SK-N-MC (cell line): ENCODE data around the gene COPS9.

ENCODE experiments used
- DNase-seq: peaks from one replicate; pipeline ENCODE4 v3.0.0-alpha.2; 2011; ENCODE audit warnings: low read depth, low spot score
- H3K27ac ChIP-seq: fragments of 200-600 bp; sonication (generic); 2 replicates; pipeline ENCODE4 v1.5.1; 2016; ENCODE audit warnings: mixed run types
- H3K36me3 ChIP-seq: fragments of 200-600 bp; sonication (generic); 2 replicates; pipeline ENCODE4 v1.6.1; 2017; ENCODE audit warnings: antibody characterized with exemption, low read length, mixed read lengths; ENCODE audit not compliant: insufficient read depth
- H3K4me3 ChIP-seq: fragments of 200-600 bp; sonication (generic); 2 replicates; pipeline ENCODE4 v1.5.1; 2016
- H3K9ac ChIP-seq: fragments of 200-600 bp; sonication (generic); 2 replicates; pipeline ENCODE4 v1.8.0; 2017; ENCODE audit warnings: mixed run types, mixed read lengths; ENCODE audit not compliant: insufficient read length
- H3K9me3 ChIP-seq: fragments of 200-600 bp; sonication (generic); 2 replicates; pipeline ENCODE4 v1.6.1; 2017; ENCODE audit warnings: low read depth, mild to moderate bottlenecking, antibody characterized with exemption, low read length, moderate library complexity, mixed read lengths
- EZH2 ChIP-seq: fragments of 200-600 bp; sonication (generic); IDR thresholded peaks from one replicate; pipeline ENCODE4 v1.6.1; 2017; ENCODE audit warnings: antibody characterized with exemption
- FOXP2 ChIP-seq: optimal IDR thresholded peaks from 2 replicates; pipeline ENCODE3; 2011; ENCODE audit warnings: mild to moderate bottlenecking, moderate library complexity; ENCODE audit not compliant: insufficient read depth; ENCODE audit errors: extremely low read length, control extremely low read depth
- POLR2AphosphoS5 ChIP-seq: IDR thresholded peaks from 2 replicates; pipeline ENCODE4 v1.6.1; 2012; ENCODE audit warnings: mild to moderate bottlenecking, low read depth, low read length, borderline replicate concordance

The COPS9 gene

GRCh38 chr2:240178564-240178963, 42.5 kb upstream of the COPS9 start:
- no peak for DNase-seq
- TF ChIP-seq EZH2 = no peak
- no peak for TF ChIP-seq FOXP2
- TF ChIP-seq POLR2AphosphoS5 = no peak
- Histone ChIP-seq H3K9ac (no peak overlapping the region), H3K36me3 (no peaks in the 10 kb centered on the region), H3K27ac (no peak overlapping the region), H3K9me3 (no peaks in the 10 kb centered on the region), H3K4me3 (no peak overlapping the region)

- DNase-seq = no peak
- no peaks in the 10 kb centered on the region for H3K9me3 ChIP-seq
- H3K27ac ChIP-seq = no peak overlapping the region
- no peak overlapping the region for H3K9ac ChIP-seq
- no peak overlapping the region for H3K4me3 ChIP-seq
- no peaks in the 10 kb centered on the region for H3K36me3 ChIP-seq
- TF ChIP-seq FOXP2 (no peak), EZH2 (no peak)
Measured at GRCh38 chr2:240174496-240174895, 38.4 kb upstream of the COPS9 start.

GRCh38 chr2:240172071-240172895, 36.2 kb upstream of the COPS9 start:
- no peak for TF ChIP-seq POLR2AphosphoS5
- no peak for TF ChIP-seq FOXP2
- TF ChIP-seq EZH2 = no peak
- no peak for DNase-seq
- no peak overlapping the region for H3K27ac ChIP-seq
- no peaks in the 10 kb centered on the region for H3K9me3 ChIP-seq
- H3K9ac ChIP-seq = no peak overlapping the region
- H3K36me3 ChIP-seq = no peaks in the 10 kb centered on the region
- H3K4me3 ChIP-seq = no peak overlapping the region

GRCh38 chr2:240170883-240171282, 34.8 kb upstream of the COPS9 start:
- no peaks in the 10 kb centered on the region for H3K9me3 ChIP-seq
- H3K9ac ChIP-seq = no peak overlapping the region
- H3K36me3 ChIP-seq = no peaks in the 10 kb centered on the region
- H3K4me3 ChIP-seq = no peak overlapping the region
- no peak for DNase-seq
- no peak overlapping the region for H3K27ac ChIP-seq
- no peak for TF ChIP-seq POLR2AphosphoS5
- no peak for TF ChIP-seq EZH2
- TF ChIP-seq FOXP2 = no peak

GRCh38 chr2:240170354-240170735, 34.2 kb upstream of the COPS9 start:
- H3K9ac ChIP-seq = no peak overlapping the region

GRCh38 chr2:240169486-240170353, 33.6 kb upstream of the COPS9 start:
- Histone ChIP-seq H3K36me3 (no peaks in the 10 kb centered on the region), H3K9ac (no peak overlapping the region), H3K9me3 (no peaks in the 10 kb centered on the region), H3K27ac (no peak overlapping the region), H3K4me3 (no peak overlapping the region)
- TF ChIP-seq FOXP2 (no peak), POLR2AphosphoS5 (no peak), EZH2 (no peak)
- DNase-seq = no peak

More at GRCh38 chr2:240170354-240170735, 34.2 kb upstream of the COPS9 start:
- no peak for TF ChIP-seq EZH2
- TF ChIP-seq FOXP2 = no peak
- TF ChIP-seq POLR2AphosphoS5 = no peak
- H3K27ac ChIP-seq = no peak overlapping the region
- H3K4me3 ChIP-seq = no peak overlapping the region
- H3K9me3 ChIP-seq = no peaks in the 10 kb centered on the region
- no peaks in the 10 kb centered on the region for H3K36me3 ChIP-seq
- no peak for DNase-seq

GRCh38 chr2:240168546-240169361, 32.6 kb upstream of the COPS9 start:
- H3K9ac ChIP-seq = no peak overlapping the region
- no peaks in the 10 kb centered on the region for H3K9me3 ChIP-seq
- H3K36me3 ChIP-seq = no peaks in the 10 kb centered on the region
- TF ChIP-seq POLR2AphosphoS5 (no peak), EZH2 (no peak), FOXP2 (no peak)
- H3K27ac ChIP-seq = no peak overlapping the region
- DNase-seq = no peak
- no peak overlapping the region for H3K4me3 ChIP-seq

- Histone ChIP-seq H3K9ac (no peak overlapping the region), H3K9me3 (no peaks in the 10 kb centered on the region), H3K27ac (no peak overlapping the region), H3K4me3 (no peak overlapping the region), H3K36me3 (no peaks in the 10 kb centered on the region)
- TF ChIP-seq EZH2 (no peak), POLR2AphosphoS5 (no peak), FOXP2 (no peak)
- DNase-seq = no peak
Measured at GRCh38 chr2:240168041-240168440, 31.9 kb upstream of the COPS9 start.

GRCh38 chr2:240167588-240167880, 31.4 kb upstream of the COPS9 start:
- H3K4me3 ChIP-seq = no peak overlapping the region
- H3K9me3 ChIP-seq = no peaks in the 10 kb centered on the region
- H3K9ac ChIP-seq = no peak overlapping the region
- no peak overlapping the region for H3K27ac ChIP-seq
- H3K36me3 ChIP-seq = no peaks in the 10 kb centered on the region
- DNase-seq = no peak
- TF ChIP-seq FOXP2 (no peak), EZH2 (no peak), POLR2AphosphoS5 (no peak)
